ENCODE data around the gene KANSL1.
A peak's percentile ranks its signal among the peaks of the same experiment; 100 is the strongest.
"Not testable (repeated sequence)": the region's sequence is repeated elsewhere in the genome, so short reads cannot be mapped to it uniquely, and the experiment has no call there.

The KANSL1 gene

GRCh38 chr17:46192439-46193150 lies 634 bp downstream of the KANSL1 start:
- DNase-seq, result peak; percentile 49

- DNase-seq, result no peak
These were observed 1.1 kb downstream of the KANSL1 start for GRCh38 chr17:46192189-46192438.

- DNase-seq, result no peak
These were observed 1.7 kb downstream of the KANSL1 start for GRCh38 chr17:46191322-46192188.

- DNase-seq, result no peak
These were observed 2.5 kb downstream of the KANSL1 start for GRCh38 chr17:46190763-46191162.

GRCh38 chr17:46186827-46187235 lies 6.4 kb downstream of the KANSL1 start:
- DNase-seq, result peak; percentile 11

GRCh38 chr17:46184696-46185095 lies 8.5 kb downstream of the KANSL1 start:
- DNase-seq, result no peak

- not testable (repeated sequence) for DNase-seq
These were observed 9.8 kb downstream of the KANSL1 start for GRCh38 chr17:46183383-46183782.

GRCh38 chr17:46182961-46183360 lies 10.3 kb downstream of the KANSL1 start:
- DNase-seq, result no peak

GRCh38 chr17:46181940-46182339 lies 11.3 kb downstream of the KANSL1 start:
- DNase-seq, result no peak

- DNase-seq, result not testable (repeated sequence)
These were observed 11.9 kb downstream of the KANSL1 start for GRCh38 chr17:46181316-46181715.

GRCh38 chr17:46180892-46181274 lies 12.3 kb downstream of the KANSL1 start:
- no peak for DNase-seq

GRCh38 chr17:46180185-46180891 lies 12.9 kb downstream of the KANSL1 start:
- DNase-seq, result not testable (repeated sequence)

- DNase-seq, result no peak
These were observed 13.7 kb downstream of the KANSL1 start for GRCh38 chr17:46179375-46179999.

GRCh38 chr17:46178550-46179214 lies 14.5 kb downstream of the KANSL1 start:
- no peak for DNase-seq

- DNase-seq, result no peak
These were observed 16.3 kb downstream of the KANSL1 start for GRCh38 chr17:46176975-46177374.

GRCh38 chr17:46175891-46176290 lies 17.3 kb downstream of the KANSL1 start:
- DNase-seq, result no peak

GRCh38 chr17:46173153-46173552 lies 20.1 kb downstream of the KANSL1 start:
- no peak for DNase-seq

- DNase-seq, result no peak
These were observed 21.3 kb downstream of the KANSL1 start for GRCh38 chr17:46171939-46172338.

- DNase-seq, result no peak
These were observed 22.4 kb downstream of the KANSL1 start for GRCh38 chr17:46170639-46171429.

- no peak for DNase-seq
These were observed 23.2 kb downstream of the KANSL1 start for GRCh38 chr17:46169913-46170638.

Data from activated gamma-delta T cell treated with Interleukin-2 at 50 U/mL for 16 hours (primary cell).